Fibroblast of skin of scalp (primary cell): Measurements from ENCODE around the gene ZNF354C. TPM values are rescaled to one million over a fixed set of nuclear protein-coding genes. Genes with fewer than 3 reads are reported as not detected.
"Not testable (repeated sequence)": the region's sequence is repeated elsewhere in the genome, so short reads cannot be mapped to it uniquely, and the experiment has no call there.

Experiments
- DNase-seq: peaks from one replicate; pipeline ENCODE4 v3.0.0-alpha.2; 2013
- polyA plus RNA-seq, 2 experiments: library from polyadenylated mRNA; unstranded; fragments of 120-200 nt; gene quantifications; one replicate each; pipeline ENCODE4 v1.2.1, GENCODE V29; 2013; ENCODE audit not compliant: insufficient read length in 2 of 2

ZNF354C gene
- 5.4 TPM for polyA plus RNA-seq (2013, experiment 1 of 2; ENCODE audit: insufficient read length)
- 5.9 TPM for polyA plus RNA-seq (2013, experiment 2 of 2; ENCODE audit: insufficient read length)

GRCh38 chr5:179060116-179061008, at the start of gene ZNF354C:
ZNF354C (plus strand) TSS chr5:179060373; CDS start chr5:179062069, 1,696 bp downstream.
- peak; percentile 93 for DNase-seq

DNA sequence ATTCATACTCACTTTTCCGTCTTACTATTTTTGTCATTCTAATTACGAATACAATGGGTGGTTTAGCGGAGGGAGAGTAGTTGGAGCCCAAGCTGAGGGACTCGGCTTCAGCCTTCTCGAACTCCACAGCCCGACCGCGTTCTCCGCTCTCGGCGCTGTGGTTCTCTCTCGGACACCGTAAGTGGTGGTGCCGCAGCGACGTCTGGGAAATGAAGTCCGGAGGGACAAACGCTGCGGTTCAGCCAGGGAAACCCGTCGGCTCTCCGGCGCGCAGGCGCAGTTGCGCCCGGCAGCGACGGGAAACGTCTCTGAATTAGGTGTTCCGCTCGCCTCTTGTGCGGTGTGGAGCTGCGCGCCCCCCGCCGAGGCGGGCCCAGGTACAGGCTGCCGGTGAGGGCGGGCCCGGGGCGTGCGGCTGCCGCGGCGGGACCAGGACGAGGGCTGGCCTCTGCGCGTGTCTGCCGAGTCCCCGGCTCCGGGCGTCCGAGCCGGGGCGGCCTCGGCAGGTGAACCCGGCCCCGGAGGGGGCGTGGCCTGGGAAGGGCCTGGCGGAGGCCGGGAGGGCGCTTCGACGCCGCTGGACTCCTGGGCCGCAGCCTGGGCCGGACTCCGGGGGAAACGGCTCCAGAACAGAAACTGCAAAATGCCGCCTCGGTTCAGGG, 36.5 kb upstream of the ZNF354C start, which contains the start of gene ZNF879:
TSS of gene ZNF879 (plus strand) at position 277 of the 662 bp plus-strand sequence. CDS start 1,201 bp downstream, outside the sequence.
- DNase-seq: peak; percentile 97

GRCh38 chr5:179033004-179033580, 27.1 kb upstream of the ZNF354C start:
- no peak for DNase-seq

- no peak for DNase-seq
These were observed 15.4 kb upstream of the ZNF354C start for GRCh38 chr5:179044765-179045164.

- no peak for DNase-seq
These were observed 8.4 kb upstream of the ZNF354C start for GRCh38 chr5:179051784-179052183.

- no peak for DNase-seq
These were observed 6.0 kb upstream of the ZNF354C start for GRCh38 chr5:179054036-179054785.

DNA sequence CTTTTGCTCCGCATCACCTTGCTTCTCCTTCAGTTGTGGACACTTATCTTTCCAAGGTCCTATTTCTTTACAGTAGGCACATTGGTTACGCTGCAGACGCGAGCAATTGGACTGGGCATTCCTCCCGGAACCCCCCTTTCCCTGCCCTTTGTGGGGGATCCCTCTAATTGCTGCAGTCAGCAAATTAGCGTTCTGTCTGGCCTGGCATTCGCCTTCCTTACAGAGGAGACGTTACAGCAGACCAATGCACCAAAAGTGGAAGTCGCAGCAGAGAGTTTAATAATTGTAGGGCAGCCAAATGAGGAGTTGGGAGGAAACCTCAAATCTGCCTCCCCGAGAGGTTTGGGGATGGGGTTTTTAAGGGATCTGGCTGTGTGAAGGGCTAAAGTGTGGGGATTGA, 5.3 kb upstream of the ZNF354C start:
- DNase-seq: no peak

- DNase-seq: no peak
These were observed 4.7 kb upstream of the ZNF354C start for GRCh38 chr5:179055436-179055835.

- no peak for DNase-seq
These were observed 4.3 kb upstream of the ZNF354C start for GRCh38 chr5:179055841-179056240.

DNA sequence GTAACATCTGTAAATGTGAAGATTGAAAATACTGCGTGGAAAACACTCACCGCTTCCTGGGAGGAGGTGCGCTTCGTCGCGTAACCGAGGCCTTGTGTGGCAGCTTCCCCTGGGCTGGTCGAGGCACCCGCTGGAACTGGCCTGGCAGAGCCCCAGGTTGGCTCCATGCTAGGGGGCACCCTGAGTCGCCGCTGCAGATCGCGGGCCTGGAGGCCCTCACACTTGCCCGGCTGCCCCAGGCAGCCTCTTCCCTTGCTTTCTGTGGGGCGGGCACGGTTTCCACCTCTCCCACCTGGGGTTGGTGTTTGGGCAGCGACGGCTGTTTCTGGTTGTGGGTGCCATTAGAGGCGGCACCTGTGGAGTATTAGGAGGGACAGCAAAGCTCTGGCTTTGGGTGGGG, 852 bp downstream of the ZNF354C start:
- DNase-seq: no peak

GRCh38 chr5:179065703-179066102, 5.5 kb downstream of the ZNF354C start:
- no peak for DNase-seq

GRCh38 chr5:179079165-179079987, 19.2 kb downstream of the ZNF354C start:
- no peak for DNase-seq

- DNase-seq: no peak
These were observed 20.6 kb downstream of the ZNF354C start for GRCh38 chr5:179080724-179081123.

GRCh38 chr5:179089502-179089901, 29.3 kb downstream of the ZNF354C start:
- DNase-seq: no peak

GRCh38 chr5:179101282-179101681, 41.1 kb downstream of the ZNF354C start:
- not testable (repeated sequence) for DNase-seq

- DNase-seq: no peak
These were observed 50.4 kb downstream of the ZNF354C start for GRCh38 chr5:179110528-179110927.

GRCh38 chr5:179111267-179112207, 51.4 kb downstream of the ZNF354C start:
- no peak for DNase-seq

GRCh38 chr5:179112469-179113142, 52.4 kb downstream of the ZNF354C start:
- DNase-seq: no peak

- DNase-seq: no peak
These were observed 53.0 kb downstream of the ZNF354C start for GRCh38 chr5:179113143-179113530.
